IMR-90 (cell line): ENCODE data around the gene SNX30. TPM values are rescaled to one million over a fixed set of nuclear protein-coding genes. Genes with fewer than 3 reads are reported as not detected.

ENCODE experiments used
- ATAC-seq: fragments of 200-7000 bp; cut with Tn5 transposase; 2 replicates; pipeline ENCODE4 v1.9.1; 2020; ENCODE audit warnings: low read depth, mild to moderate bottlenecking, moderate library complexity
- BruUV-seq: library from RNA; stranded (reverse); fragments of 400-500 nt; replicated peaks from 2 replicates; lab custom pipeline; 2021; lab: Mats Ljungman, UMichigan
- CTCF ChIA-PET: fragments of 300-600 bp; formaldehyde crosslinking; extraction: SDS; loops from one replicate; lab custom pipeline; 2021; ENCODE audit warnings: antibody characterized with exemption; lab: Yijun Ruan, JAX
- POLR2A ChIA-PET: fragments of 300-600 bp; sonication (Branson Sonifier 250); formaldehyde crosslinking; loops from one replicate; lab custom pipeline; 2022; ENCODE audit warnings: antibody characterized with exemption; ENCODE audit not compliant: unreplicated experiment; lab: Charles Lee
- DNase-seq: peaks from one replicate; pipeline ENCODE4 v3.0.0; 2013
- H2AFZ ChIP-seq: replicated peaks from 2 replicates; pipeline ENCODE3; 2013; ENCODE audit warnings: low read length, mild to moderate bottlenecking; ENCODE audit not compliant: poor library complexity
- H2AK5ac ChIP-seq: 2 replicates; pipeline ENCODE4 v1.6.1; 2013; ENCODE audit warnings: low read depth, low read length, inconsistent platforms
- H2AK9ac ChIP-seq: replicated peaks from 2 replicates; pipeline ENCODE3; 2013; ENCODE audit warnings: mild to moderate bottlenecking, low read depth, low read length, moderate library complexity; ENCODE audit not compliant: poor library complexity
- H2BK120ac ChIP-seq: 2 replicates; pipeline ENCODE4 v1.6.1; 2013; ENCODE audit warnings: low read depth, low read length, inconsistent platforms
- H2BK15ac ChIP-seq: 3 replicates; pipeline ENCODE4 v1.6.1; 2013; ENCODE audit warnings: low read depth, low read length, inconsistent platforms
- H2BK20ac ChIP-seq: 2 replicates; pipeline ENCODE4 v1.6.1; 2013; ENCODE audit warnings: low read depth, mild to moderate bottlenecking, inconsistent platforms, low read length, moderate library complexity
- H2BK5ac ChIP-seq: 2 replicates; pipeline ENCODE4 v1.6.1; 2013; ENCODE audit warnings: mild to moderate bottlenecking, low read depth, low read length, inconsistent platforms; ENCODE audit not compliant: poor library complexity, severe bottlenecking
- H3K14ac ChIP-seq: replicated peaks from 2 replicates; pipeline ENCODE4 v1.6.1; 2013; ENCODE audit warnings: low read depth, low read length, inconsistent platforms
- H3K18ac ChIP-seq: 2 replicates; pipeline ENCODE4 v1.6.1; 2013; ENCODE audit warnings: low read depth, low read length, control low read depth
- H3K23ac ChIP-seq: 2 replicates; pipeline ENCODE4 v1.6.1; 2013; ENCODE audit warnings: low read depth, low read length, inconsistent platforms
- H3K27ac ChIP-seq: 2 replicates; pipeline ENCODE4 v1.5.1; 2013; ENCODE audit warnings: mild to moderate bottlenecking, control low read depth, low read length; ENCODE audit not compliant: insufficient read depth
- H3K27me3 ChIP-seq: 2 replicates; pipeline ENCODE4 v1.6.1; 2013; ENCODE audit warnings: low read length; ENCODE audit not compliant: control insufficient read depth, insufficient read depth
- H3K36me3 ChIP-seq: 2 replicates; pipeline ENCODE4 v1.6.1; 2013; ENCODE audit warnings: low read length, mixed read lengths; ENCODE audit not compliant: control insufficient read depth, insufficient read depth
- H3K4ac ChIP-seq: 2 replicates; pipeline ENCODE4 v1.6.1; 2013; ENCODE audit warnings: low read depth, low read length, inconsistent platforms
- H3K4me1 ChIP-seq: 2 replicates; pipeline ENCODE4 v1.6.1; 2013; ENCODE audit warnings: low read length, mixed read lengths; ENCODE audit not compliant: control insufficient read depth, insufficient read depth
- H3K4me2 ChIP-seq: 2 replicates; pipeline ENCODE4 v1.6.1; 2013; ENCODE audit warnings: low read depth, mild to moderate bottlenecking, control low read depth, low read length, moderate library complexity
- H3K4me3 ChIP-seq: 2 replicates; pipeline ENCODE4 v1.5.1; 2013; ENCODE audit warnings: low read depth, mild to moderate bottlenecking, control low read depth, low read length, moderate library complexity; ENCODE audit not compliant: insufficient read depth
- H3K56ac ChIP-seq: 2 replicates; pipeline ENCODE4 v1.6.1; 2013; ENCODE audit warnings: low read length, inconsistent platforms; ENCODE audit not compliant: insufficient read depth; ENCODE audit errors: extremely low read depth
- H3K79me1 ChIP-seq, 2 experiments: 2 replicates each; pipeline ENCODE4 v1.6.1; 2013; ENCODE audit warnings: low read length in 2 of 2, inconsistent platforms in 1 of 2, low read depth in 1 of 2
- H3K9ac ChIP-seq: 2 replicates; pipeline ENCODE4 v1.6.1; 2013; ENCODE audit warnings: low read depth, low read length, control low read depth
- H3K9me1 ChIP-seq: 2 replicates; pipeline ENCODE4 v1.6.1; 2013; ENCODE audit warnings: low read length, inconsistent platforms; ENCODE audit not compliant: insufficient read depth
- H3K9me3 ChIP-seq: 2 replicates; pipeline ENCODE4 v1.6.1; 2013; ENCODE audit warnings: low read length; ENCODE audit not compliant: control insufficient read depth, insufficient read depth
- H4K20me1 ChIP-seq: 2 replicates; pipeline ENCODE4 v1.6.1; 2013; ENCODE audit warnings: low read length, inconsistent platforms; ENCODE audit not compliant: insufficient read depth
- H4K5ac ChIP-seq: 2 replicates; pipeline ENCODE4 v1.6.1; 2013; ENCODE audit warnings: mild to moderate bottlenecking, low read depth, low read length, control low read depth
- H4K8ac ChIP-seq, 2 experiments: 2 replicates each; pipeline ENCODE4 v1.6.1; 2013; ENCODE audit warnings: low read depth in 2 of 2, low read length in 2 of 2, control low read depth in 1 of 2, inconsistent platforms in 1 of 2
- H4K91ac ChIP-seq: 2 replicates; pipeline ENCODE4 v1.6.1; 2013; ENCODE audit warnings: low read depth, low read length, inconsistent platforms; ENCODE audit not compliant: insufficient read depth
- BHLHE40 ChIP-seq: fragments of 150-350 bp; IDR thresholded peaks from 2 replicates; pipeline ENCODE4 v1.6.1; 2016; ENCODE audit warnings: mild to moderate bottlenecking, low read depth, low read length
- CEBPB ChIP-seq: IDR thresholded peaks from 2 replicates; pipeline ENCODE4 v1.6.1; 2012; ENCODE audit warnings: low read depth, low read length, improper control_type of control experiment
- CHD1 ChIP-seq: IDR thresholded peaks from 2 replicates; pipeline ENCODE4 v1.6.1; 2012; ENCODE audit warnings: low read depth, low read length, improper control_type of control experiment
- CTCF ChIP-seq: conservative IDR thresholded peaks from 2 replicates; pipeline ENCODE4 v1.5.1; 2012; ENCODE audit warnings: mild to moderate bottlenecking, low read depth, low read length, improper control_type of control experiment
- ELK1 ChIP-seq: fragments of 150-350 bp; IDR thresholded peaks from 2 replicates; pipeline ENCODE4 v1.6.1; 2016; ENCODE audit warnings: low read depth, mild to moderate bottlenecking, low read length, moderate library complexity, borderline replicate concordance
- FOS ChIP-seq: fragments of 150-350 bp; IDR thresholded peaks from 2 replicates; pipeline ENCODE4 v1.6.1; 2016; ENCODE audit warnings: low read depth, low read length
- MAFK ChIP-seq: IDR thresholded peaks from 2 replicates; pipeline ENCODE4 v1.6.1; 2012; ENCODE audit warnings: low read depth, low read length, improper control_type of control experiment
- MAZ ChIP-seq: IDR thresholded peaks from 2 replicates; pipeline ENCODE4 v1.6.1; 2012; ENCODE audit warnings: low read depth, mild to moderate bottlenecking, low read length, improper control_type of control experiment, moderate library complexity, borderline replicate concordance
- NFE2L2 ChIP-seq: fragments of 150-350 bp; IDR thresholded peaks from 2 replicates; pipeline ENCODE4 v1.6.1; 2016; ENCODE audit warnings: low read depth, mild to moderate bottlenecking, low read length
- POLR2A ChIP-seq: IDR thresholded peaks from 2 replicates; pipeline ENCODE4 v1.6.1; 2012; ENCODE audit warnings: mild to moderate bottlenecking, low read depth, low read length
- RAD21 ChIP-seq: IDR thresholded peaks from 2 replicates; pipeline ENCODE4 v1.6.1; 2012; ENCODE audit warnings: low read length, improper control_type of control experiment
- RCOR1 ChIP-seq: IDR thresholded peaks from 2 replicates; pipeline ENCODE4 v1.6.1; 2012; ENCODE audit warnings: mild to moderate bottlenecking, low read length, improper control_type of control experiment; ENCODE audit not compliant: insufficient replicate concordance
- RFX5 ChIP-seq: IDR thresholded peaks from 2 replicates; pipeline ENCODE4 v1.8.0; 2012; ENCODE audit warnings: low read depth, mild to moderate bottlenecking, low read length, moderate library complexity
- USF2 ChIP-seq: fragments of 150-350 bp; IDR thresholded peaks from 2 replicates; pipeline ENCODE4 v1.6.1; 2017; ENCODE audit warnings: mild to moderate bottlenecking, antibody characterized with exemption, low read length, low read depth
- WGBS, 2 experiments: methylation state at CpG; one replicate each; pipeline versions ENCODE4 v1.1.5 to v1.1.7; 2013; ENCODE audit warnings: missing lambda C conversion rate in 2 of 2; ENCODE audit not compliant: insufficient read length in 1 of 2; ENCODE audit errors: extremely low coverage in 2 of 2; 5-methylcytosine and 5-hydroxymethylcytosine counted together
- dilution Hi-C: fragments of 300-500 bp; cut with HindIII; formaldehyde crosslinking; loops from one replicate; pipeline ENCODE4 v1.14.3; 2018; ENCODE audit warnings: low sequenced_read_pairs; ENCODE audit not compliant: unreplicated experiment
- in situ Hi-C: fragments of 300-500 bp; cut with MboI; formaldehyde crosslinking; loops from 3 replicates; pipeline ENCODE4 v1.14.3; 2019; ENCODE audit warnings: low sequenced_read_pairs, inconsistent platforms, mixed read lengths
- intact Hi-C: fragments of 100-400 bp; cut with micrococcal nuclease; formaldehyde crosslinking; loops from 2 replicates; pipeline ENCODE4 v1.10.0; 2022
- polyA plus RNA-seq, 3 experiments: library from polyadenylated mRNA; depleted of rRNA; stranded (reverse); fragments of >200 nt; gene quantifications; 2 replicates each; pipeline ENCODE4 v1.2.3, GENCODE V29; 2012; ENCODE audit warnings: low replicate concordance in 1 of 3
- total RNA-seq: library from RNA; depleted of rRNA; stranded (reverse); fragments of >200 nt; gene quantifications from 2 replicates; pipeline ENCODE4 v1.2.3, GENCODE V29; 2012

Gene SNX30
- total and polyA plus RNA-seq, 2 of the 4 experiments (the other 2 are of a cell fraction) = 8.0 to 18.8 TPM

GRCh38 chr9:112751056-112751795, 666 bp downstream of the SNX30 start:
- peak; percentile 22 for ATAC-seq
- Histone ChIP-seq H2BK120ac (peak overlapping the region; percentile 32; the same call in 1 of the 2 replicates), H3K23ac (peak overlapping the region; percentile 66), H3K9me1 (peaks cover 27% of the 10 kb centered on the region), H2BK15ac (no peak overlapping the region; the same call in 2 of the 3 replicates), H3K4me3 (peak overlapping the region; percentile 89), H3K56ac (no peak overlapping the region), H3K27me3 (no peaks in the 10 kb centered on the region), H3K27ac (peak overlapping the region; percentile 58), H3K4me2 (peak overlapping the region; percentile 91), H3K36me3 (no peaks in the 10 kb centered on the region), H3K14ac (peak overlapping the region; percentile 38), H3K4ac (peak overlapping the region; percentile 85), H4K5ac (no peak overlapping the region), H4K91ac (peak overlapping the region; percentile 82), H2AK5ac (peak overlapping the region; percentile 93), H2BK5ac (peak overlapping the region; percentile 69), H3K79me1 (peaks cover 9 to 58% of the 10 kb centered on the region in 2 experiments), H4K20me1 (peaks cover 22% of the 10 kb centered on the region; the same call in 1 of the 2 replicates), H3K18ac (peak overlapping the region; percentile 62), H3K9ac (peak overlapping the region; percentile 79), H2BK20ac (no peak overlapping the region), H2AK9ac (peak overlapping the region; percentile 93), H3K9me3 (no peaks in the 10 kb centered on the region), H3K4me1 (peaks cover 22% of the 10 kb centered on the region), H4K8ac (peak overlapping the region in 1 of 2 experiments; percentile 55; a peak in 1 of 4 replicates), H2AFZ (peak overlapping the region; percentile 90)
- ChIA-PET POLR2A (no interaction called here), CTCF (interaction anchor here (0.6 to 0.7 kb wide), 2 partner anchors 34 to 152 kb away, joined by 3 to 4 read pairs; no protein-coding TSS in a partner anchor)
- DNase-seq = peak; percentile 87
- WGBS, 2 experiments = 0% methylated on average over 12 of the region's 49 CpGs; no CpG with 5 or more reads in 1 of the 2 experiments
- BruUV-seq = no TSS peak
- intact Hi-C loops (loop anchor here (5.0 kb wide), 4 partner anchors 34 to 151 kb away; partner anchors contain the start of gene INIP), in situ Hi-C loops (no loop called here), dilution Hi-C loops (no loop called here)
- TF ChIP-seq NFE2L2 (no peak), CEBPB (no peak), BHLHE40 (peak; percentile 37), RCOR1 (no peak), USF2 (peak; percentile 90), MAZ (no peak), CHD1 (no peak), MAFK (no peak), RAD21 (peak; percentile 23), RFX5 (no peak), CTCF (no peak), POLR2A (peak; percentile 62), FOS (no peak), ELK1 (no peak)
